Thoracic aorta (tissue), 2 donors: ENCODE measurements around the gene RAB26. TPM values are rescaled to one million over a fixed set of nuclear protein-coding genes. Genes with fewer than 3 reads are reported as not detected.

ENCODE experiments used
- ATAC-seq: fragments of 150-250 bp; one replicate; pipeline ENCODE4 v1.8.0; 2017; ENCODE audit warnings: low read depth; ENCODE audit not compliant: insufficient number of reproducible peaks, low FRiP score
- DNase-seq: peaks from one replicate; pipeline ENCODE4 v3.0.0-alpha.2; 2020; ENCODE audit warnings: low spot score
- H3K27ac ChIP-seq, 2 donors: fragments of 200-600 bp; sonication (generic); 1 replicate in 1 of 2; 2 replicates in 1 of 2; pipeline ENCODE4 v1.5.1; 2016; ENCODE audit warnings: mild to moderate bottlenecking in 2 of 2, moderate library complexity in 2 of 2
- H3K27me3 ChIP-seq: fragments of 200-600 bp; sonication (generic); replicated peaks from 2 replicates; pipeline ENCODE4 v1.6.0; 2016; ENCODE audit warnings: mild to moderate bottlenecking; ENCODE audit not compliant: insufficient read depth
- H3K36me3 ChIP-seq: fragments of 200-600 bp; sonication (generic); one replicate; pipeline ENCODE4 v1.5.1; 2016
- H3K4me1 ChIP-seq, 2 donors: fragments of 200-600 bp; sonication (generic); 1 replicate in 1 of 2; 2 replicates in 1 of 2; pipeline versions ENCODE4 v1.5.1 to v1.6.0; 2016; ENCODE audit warnings: low read depth in 2 of 2, mild to moderate bottlenecking in 1 of 2; ENCODE audit not compliant: control insufficient read depth in 1 of 2
- H3K4me3 ChIP-seq: fragments of 200-600 bp; sonication (generic); 2 replicates; pipeline ENCODE4 v1.5.1; 2016; ENCODE audit warnings: mild to moderate bottlenecking
- H3K9me3 ChIP-seq: fragments of 200-600 bp; sonication (generic); 2 replicates; pipeline ENCODE4 v1.5.1; 2016
- total RNA-seq, 2 donors: library from RNA; depleted of rRNA; stranded (reverse); fragments of >200 nt; gene quantifications; one replicate each; pipeline versions ENCODE4 v1.1.0 to v1.2.3, GENCODE V29; 2016
- TF ChIP-seq, protein P1 (sequence below): fragments of 200-600 bp; sonication (generic); IDR thresholded peaks from one replicate; pipeline ENCODE4 v1.5.1; 2019; ENCODE audit warnings: antibody characterized with exemption

RAB26 gene
- total RNA-seq, 2 donors from 2014 or later = not detected

DNA sequence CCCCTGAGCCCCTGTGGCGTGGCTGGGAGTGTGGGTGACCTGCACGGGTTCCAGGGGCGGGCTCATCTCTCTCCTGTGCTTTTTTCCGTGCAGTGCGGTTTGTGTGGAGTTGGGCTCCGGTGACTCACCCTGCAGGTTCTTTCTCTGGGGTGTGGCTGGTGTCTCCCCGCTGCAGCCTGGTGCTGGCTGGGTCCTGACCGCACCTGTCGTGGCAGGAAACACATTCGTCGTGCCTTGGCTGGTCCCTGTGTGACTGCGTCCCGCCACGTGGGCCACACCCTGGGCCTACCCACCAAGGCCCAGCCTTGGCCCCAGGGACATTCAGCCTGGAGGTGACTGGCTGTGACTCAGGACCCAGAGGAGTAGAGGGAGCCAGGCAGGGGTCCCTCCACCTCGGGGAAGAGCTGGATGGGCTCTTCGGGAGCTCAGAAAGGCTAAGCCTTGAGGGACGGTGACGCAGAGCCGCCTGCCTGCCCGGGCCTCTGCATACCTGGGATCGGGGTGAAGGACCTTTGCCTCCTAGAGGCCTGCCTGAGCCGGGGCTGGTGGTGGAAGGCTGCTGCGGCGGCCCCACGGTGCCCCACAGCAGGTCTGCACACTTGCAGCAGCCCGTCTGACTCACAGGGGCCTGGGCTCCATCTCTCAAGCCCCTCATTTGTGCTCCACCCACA is 14.9 kb downstream of the RAB26 start:
- H3K4me3 ChIP-seq = no peak overlapping the region
- H3K27ac ChIP-seq = no peak overlapping the region
- no peak for DNase-seq

DNA sequence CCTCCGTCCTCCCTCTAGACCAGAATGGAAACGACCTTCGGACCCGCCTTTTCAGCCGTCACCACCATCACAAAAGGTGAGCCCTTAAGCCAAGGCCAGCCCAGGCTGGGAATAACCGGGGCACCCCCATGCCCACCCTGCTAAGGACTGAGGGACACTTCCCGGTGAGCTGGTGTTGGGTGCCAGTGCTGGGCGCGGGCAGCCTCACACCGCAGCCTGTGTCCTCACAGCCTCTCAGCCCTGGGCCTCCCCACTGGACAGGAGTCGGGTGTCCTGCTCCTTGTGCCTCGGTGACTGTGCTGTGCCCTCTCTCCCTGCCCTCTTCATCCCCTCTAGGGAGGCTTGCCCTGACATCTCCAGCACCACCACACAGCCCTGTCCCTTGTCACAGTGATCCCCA is 17.4 kb downstream of the RAB26 start:
- Histone ChIP-seq H3K9me3 (no peaks in the 10 kb centered on the region), H3K27ac (no peak overlapping the region), H3K4me1 (peaks cover 0 to 11% of the 10 kb centered on the region in 2 donors), H3K27me3 (no peaks in the 10 kb centered on the region), H3K4me3 (no peak overlapping the region), H3K36me3 (peaks cover 13% of the 10 kb centered on the region)
- TF ChIP-seq, protein P1, sequence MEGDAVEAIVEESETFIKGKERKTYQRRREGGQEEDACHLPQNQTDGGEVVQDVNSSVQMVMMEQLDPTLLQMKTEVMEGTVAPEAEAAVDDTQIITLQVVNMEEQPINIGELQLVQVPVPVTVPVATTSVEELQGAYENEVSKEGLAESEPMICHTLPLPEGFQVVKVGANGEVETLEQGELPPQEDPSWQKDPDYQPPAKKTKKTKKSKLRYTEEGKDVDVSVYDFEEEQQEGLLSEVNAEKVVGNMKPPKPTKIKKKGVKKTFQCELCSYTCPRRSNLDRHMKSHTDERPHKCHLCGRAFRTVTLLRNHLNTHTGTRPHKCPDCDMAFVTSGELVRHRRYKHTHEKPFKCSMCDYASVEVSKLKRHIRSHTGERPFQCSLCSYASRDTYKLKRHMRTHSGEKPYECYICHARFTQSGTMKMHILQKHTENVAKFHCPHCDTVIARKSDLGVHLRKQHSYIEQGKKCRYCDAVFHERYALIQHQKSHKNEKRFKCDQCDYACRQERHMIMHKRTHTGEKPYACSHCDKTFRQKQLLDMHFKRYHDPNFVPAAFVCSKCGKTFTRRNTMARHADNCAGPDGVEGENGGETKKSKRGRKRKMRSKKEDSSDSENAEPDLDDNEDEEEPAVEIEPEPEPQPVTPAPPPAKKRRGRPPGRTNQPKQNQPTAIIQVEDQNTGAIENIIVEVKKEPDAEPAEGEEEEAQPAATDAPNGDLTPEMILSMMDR = no peak
- no peak for ATAC-seq
- no peak for DNase-seq

More for the DNA sequence above, 14.9 kb downstream of the RAB26 start:
- ATAC-seq = no peak
- peaks cover 10% of the 10 kb centered on the region for H3K36me3 ChIP-seq
- H3K27me3 ChIP-seq = no peaks in the 10 kb centered on the region
- TF ChIP-seq, protein P1 = no peak
- H3K9me3 ChIP-seq = no peaks in the 10 kb centered on the region
- H3K4me1 ChIP-seq = peaks cover 7 to 30% of the 10 kb centered on the region in 2 donors

DNA sequence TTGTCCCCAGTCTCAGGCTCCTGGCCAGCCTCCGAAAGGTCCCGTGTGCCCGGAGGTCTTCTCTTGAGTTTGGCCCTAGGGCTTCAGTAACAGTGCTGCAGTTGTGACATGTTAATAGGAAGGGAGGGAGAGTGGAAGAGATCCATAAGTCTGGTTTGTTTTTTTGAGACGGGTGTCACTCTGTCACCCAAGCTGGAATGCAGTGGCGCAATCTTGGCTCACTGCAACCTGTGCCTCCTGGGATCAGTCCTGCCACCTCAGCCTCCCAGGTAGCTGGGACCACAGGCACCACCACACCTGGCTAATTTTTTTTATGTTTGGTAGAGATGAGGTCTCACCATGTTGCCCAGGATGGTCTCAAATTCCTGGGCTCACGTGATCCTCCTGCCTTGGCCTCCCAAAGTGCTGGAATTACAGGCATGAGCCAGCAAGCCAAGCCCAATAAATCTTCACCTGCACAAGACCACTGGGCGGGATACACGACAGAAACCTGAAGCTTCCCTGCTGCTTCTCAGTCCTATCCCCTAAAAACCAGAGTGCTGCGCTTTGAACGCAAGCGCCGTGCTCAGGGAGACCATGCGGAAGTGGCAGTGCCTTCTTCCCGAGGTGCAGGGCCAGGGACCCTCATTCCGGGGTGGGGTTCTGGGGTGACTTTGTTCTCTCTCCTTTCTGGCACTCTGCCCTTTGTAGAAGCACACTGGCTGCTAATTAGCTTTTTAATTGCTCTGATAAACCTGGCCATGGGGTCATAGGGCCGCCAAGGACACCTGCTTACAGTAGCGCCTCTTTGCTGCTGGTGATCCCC is 18.0 kb downstream of the RAB26 start:
- no peak overlapping the region for H3K27ac ChIP-seq
- peaks cover 0 to 7% of the 10 kb centered on the region in 2 donors for H3K4me1 ChIP-seq
- TF ChIP-seq, protein P1 = no peak
- no peak overlapping the region for H3K4me3 ChIP-seq
- H3K9me3 ChIP-seq = no peaks in the 10 kb centered on the region
- H3K36me3 ChIP-seq = peaks cover 13% of the 10 kb centered on the region
- no peak for DNase-seq
- no peak for ATAC-seq
- H3K27me3 ChIP-seq = no peaks in the 10 kb centered on the region

DNA sequence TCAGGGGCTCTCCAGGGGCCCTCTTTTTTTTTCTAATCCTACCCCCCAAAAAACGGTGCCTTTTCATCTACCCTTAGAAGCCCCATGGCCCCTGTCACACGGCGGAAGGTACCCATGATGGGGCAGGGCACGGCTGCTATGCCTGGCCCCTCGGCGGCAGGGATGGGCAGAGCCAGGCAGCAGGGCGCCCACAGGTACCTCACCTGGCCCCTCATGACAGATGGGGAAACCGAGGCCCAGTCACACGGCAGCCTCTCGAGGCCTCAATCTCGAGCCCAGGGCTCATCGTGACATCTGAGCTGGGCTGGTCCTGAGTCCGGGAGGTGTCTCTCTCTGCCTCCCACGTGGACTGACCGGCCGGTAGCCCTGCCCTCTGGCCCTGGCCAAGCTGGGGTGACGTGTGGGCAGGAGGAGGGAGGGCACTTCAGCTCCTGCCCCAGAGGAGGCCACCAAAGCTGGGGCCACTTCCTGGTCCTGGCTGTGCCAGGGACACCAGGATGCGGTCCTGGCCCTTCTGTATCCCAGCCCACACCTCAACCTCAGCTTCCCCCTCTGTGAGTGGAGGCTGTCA is 18.7 kb downstream of the RAB26 start:
- DNase-seq (no peak), ATAC-seq (no peak)
- Histone ChIP-seq H3K27me3 (no peaks in the 10 kb centered on the region), H3K9me3 (no peaks in the 10 kb centered on the region), H3K4me3 (no peak overlapping the region), H3K27ac (no peak overlapping the region), H3K4me1 (no peaks in the 10 kb centered on the region), H3K36me3 (peaks cover 17% of the 10 kb centered on the region)
- TF ChIP-seq, protein P1 = no peak

DNA sequence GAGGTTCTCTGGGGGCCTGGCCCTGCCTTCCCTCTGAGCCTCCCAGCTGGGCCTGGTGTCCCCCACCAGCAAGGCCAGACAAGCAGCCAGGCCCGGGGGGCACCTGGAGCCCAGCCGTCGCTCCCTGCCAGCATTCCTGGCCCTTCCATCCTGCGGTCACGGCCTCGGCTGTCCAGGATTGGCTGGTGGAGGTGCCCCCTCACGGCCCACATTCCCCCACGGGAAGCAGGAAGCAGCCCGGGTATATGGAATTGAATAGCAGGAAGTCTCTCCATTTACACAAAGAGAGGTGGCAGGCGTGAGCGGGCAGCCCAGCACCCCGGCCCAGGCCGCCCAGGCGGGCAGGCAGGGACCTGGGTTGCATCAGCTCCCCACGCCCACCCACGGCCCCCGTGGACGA is 21.7 kb downstream of the RAB26 start:
- DNase-seq (no peak), ATAC-seq (no peak)
- H3K9me3 ChIP-seq = no peaks in the 10 kb centered on the region
- no peak overlapping the region for H3K4me3 ChIP-seq
- no peak overlapping the region for H3K27ac ChIP-seq
- H3K36me3 ChIP-seq = peaks cover 34% of the 10 kb centered on the region
- TF ChIP-seq, protein P1 = no peak
- H3K4me1 ChIP-seq = no peaks in the 10 kb centered on the region
- no peaks in the 10 kb centered on the region for H3K27me3 ChIP-seq
